Measurements from ENCODE around the gene DOCK9. TPM values are rescaled to one million over a fixed set of nuclear protein-coding genes. Genes with fewer than 3 reads are reported as not detected.

The DOCK9 gene
- polyA plus RNA-seq, 4 donors: 53.0 to 71.7 (median 58.7) TPM

DNA sequence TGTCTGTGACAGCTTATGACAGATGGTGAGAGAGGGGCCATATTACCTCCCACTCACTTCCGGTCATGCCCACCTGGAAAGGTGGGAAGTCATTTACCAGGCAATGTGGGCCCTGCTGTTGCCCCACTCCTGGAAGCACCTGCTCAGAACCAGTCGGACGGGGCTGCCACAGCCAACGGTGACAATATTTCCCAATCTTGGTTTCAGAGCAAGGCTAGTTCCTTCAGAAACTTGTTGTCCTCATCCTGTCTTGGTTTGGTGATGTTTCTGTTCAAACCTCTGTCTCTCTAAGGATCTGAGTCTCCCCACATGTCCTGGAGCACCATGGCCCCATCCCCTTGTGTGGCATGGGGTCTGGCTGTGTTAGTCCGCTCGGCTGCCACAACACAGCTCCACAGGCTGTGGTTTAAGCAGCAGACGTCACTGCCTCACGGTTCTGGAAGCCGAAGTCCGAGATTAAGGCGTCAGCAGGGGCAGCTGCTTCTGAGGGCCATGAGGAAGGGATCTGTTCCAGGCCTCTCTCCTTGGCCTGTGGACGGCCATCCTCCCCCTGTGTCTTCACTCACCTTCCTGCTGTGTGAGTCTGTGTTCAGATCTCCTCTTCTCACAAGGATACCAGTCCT lies 193.9 kb downstream of the DOCK9 start:
- DNase-seq (ENCODE audit: low read depth in 4 of 4, low spot score in 2 of 4): no peak

DNA sequence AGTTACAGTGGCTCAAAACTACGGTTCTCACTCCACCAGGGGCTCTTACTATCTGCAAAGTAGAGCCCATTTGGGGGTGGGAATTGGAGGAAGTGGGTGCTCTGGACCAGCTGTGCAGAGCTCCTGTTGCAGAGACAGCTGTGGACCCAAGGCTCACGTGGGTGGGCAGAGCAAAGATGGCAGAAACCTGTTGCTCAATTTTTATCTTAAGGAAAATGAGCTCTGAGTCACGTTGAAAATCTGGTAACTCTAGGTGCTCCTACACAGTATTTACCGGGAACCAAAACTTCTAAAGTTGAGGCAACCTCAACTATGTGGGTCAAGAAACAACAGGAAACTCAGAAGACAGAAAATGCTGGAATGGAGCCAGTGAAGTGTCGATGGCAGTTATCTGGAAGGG lies 195.2 kb downstream of the DOCK9 start:
- no peak for DNase-seq (ENCODE audit: low read depth in 4 of 4, low spot score in 2 of 4)

DNA sequence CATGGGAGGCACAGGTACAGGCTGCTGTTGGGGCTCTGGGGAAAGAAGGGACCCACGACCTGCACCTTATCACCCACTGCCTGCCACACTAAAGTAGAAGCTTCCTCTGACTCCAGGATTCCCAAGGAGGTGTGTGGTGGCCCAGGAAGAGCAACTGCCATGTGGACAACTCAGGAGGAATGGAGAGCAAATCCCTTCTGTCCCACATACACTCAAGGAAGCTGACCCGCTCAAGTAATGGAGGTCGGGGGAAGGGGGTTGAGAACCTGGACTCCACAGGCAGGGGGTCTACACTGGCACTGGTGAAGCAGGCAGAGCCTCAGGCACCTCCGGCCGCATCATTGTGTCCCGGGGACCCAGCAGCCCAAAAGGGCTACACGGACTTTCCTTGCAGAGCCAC lies 196.0 kb downstream of the DOCK9 start:
- no peak for DNase-seq (ENCODE audit: low read depth in 4 of 4, low spot score in 2 of 4)

DNA sequence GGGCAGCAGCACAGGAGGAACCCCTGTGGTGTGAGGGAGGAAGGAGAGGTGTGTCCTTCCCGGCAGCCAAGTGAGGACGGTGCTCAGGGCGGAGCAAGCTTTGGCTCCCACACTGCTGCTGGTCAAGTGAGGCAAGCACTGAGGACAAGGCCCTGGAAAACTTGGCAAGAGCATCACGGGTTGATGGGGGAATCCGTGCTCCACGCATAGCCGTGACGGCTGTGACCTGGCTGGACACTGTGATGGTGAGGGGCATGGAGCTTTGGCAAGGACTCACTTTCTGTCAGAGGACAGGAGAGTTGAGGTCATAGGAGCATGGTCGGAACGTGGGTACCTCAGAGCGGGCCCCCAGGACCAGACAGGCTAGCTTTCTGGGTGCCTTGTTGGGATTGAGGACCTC lies 196.4 kb downstream of the DOCK9 start:
- DNase-seq (ENCODE audit: low read depth in 4 of 4, low spot score in 2 of 4): no peak

DNA sequence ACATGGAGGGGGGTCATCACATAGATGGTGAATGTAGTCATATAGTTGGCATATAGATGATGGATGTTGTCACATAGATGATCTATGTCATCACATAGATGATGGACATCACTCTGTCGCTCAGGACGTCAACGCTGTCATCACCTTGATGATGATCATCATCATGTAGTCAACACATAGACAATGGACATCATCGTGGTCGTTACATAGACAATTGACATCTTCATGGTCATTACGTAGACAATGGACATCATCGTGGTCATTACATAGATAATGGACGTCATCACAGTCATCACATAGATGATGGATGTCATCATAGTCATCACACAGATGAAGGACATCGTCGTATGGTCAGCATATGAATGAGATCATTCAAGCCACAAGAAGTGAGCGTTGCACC lies 196.8 kb downstream of the DOCK9 start:
- no peak for DNase-seq (ENCODE audit: low read depth in 4 of 4, low spot score in 2 of 4)

DNA sequence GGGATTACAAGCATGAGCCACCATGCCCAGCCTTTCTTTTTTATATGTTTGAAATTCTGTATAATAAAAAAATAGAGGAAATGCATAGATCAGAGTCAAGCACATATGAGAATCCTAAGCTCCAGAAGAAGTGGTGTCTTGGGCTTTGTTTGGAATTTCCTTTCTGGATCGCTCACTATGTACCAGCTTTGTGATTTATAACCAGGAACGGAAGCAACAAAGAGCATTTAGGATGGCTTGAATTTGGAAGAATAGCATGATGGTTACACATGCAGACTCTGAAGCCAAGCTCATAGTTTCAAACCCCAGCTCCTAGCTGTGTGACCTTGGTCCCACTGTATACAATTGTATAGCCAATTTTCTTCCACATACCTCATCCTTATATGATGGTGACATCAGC lies 197.4 kb downstream of the DOCK9 start:
- DNase-seq (ENCODE audit: low read depth in 4 of 4, low spot score in 2 of 4): no peak

DNA sequence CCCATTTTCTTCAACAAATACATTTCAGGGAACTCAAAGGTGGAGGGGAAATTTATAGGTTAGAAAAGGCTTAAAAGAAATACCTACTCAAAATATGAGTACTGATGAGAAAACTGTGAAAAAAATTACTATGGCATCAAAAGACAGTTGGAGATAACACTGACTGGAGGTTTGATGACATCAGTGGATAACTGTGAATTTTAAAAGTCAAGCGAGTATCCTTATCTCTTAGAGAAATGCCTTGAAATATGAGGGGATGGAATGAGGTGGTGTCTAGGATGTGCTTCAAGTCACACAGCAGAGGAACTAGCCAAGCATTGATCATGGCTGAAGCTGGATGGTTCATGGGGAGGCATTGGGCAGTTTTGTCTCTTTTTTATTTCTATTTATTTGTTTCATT lies 198.2 kb downstream of the DOCK9 start:
- DNase-seq (ENCODE audit: low read depth in 4 of 4, low spot score in 2 of 4): no peak

DNA sequence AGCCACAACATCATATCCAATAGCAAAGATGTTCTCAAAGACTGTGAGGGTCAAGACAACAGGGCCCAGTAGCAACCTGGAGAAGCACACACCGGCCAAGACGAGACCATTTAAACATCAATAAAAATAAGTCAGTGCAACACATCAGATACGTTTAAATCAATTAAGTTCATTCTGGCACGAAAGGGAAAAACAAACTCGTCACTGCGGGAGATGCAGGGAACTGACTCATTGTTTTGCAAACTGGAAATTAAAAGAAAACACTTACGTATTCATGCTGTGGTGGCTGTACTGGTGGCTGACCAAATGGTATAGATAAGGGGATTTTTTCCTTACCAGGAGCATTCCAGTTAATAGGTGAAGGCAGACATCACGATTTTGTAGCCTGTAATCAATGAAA lies 199.1 kb downstream of the DOCK9 start:
- DNase-seq (ENCODE audit: low read depth in 4 of 4, low spot score in 2 of 4): no peak

DNA sequence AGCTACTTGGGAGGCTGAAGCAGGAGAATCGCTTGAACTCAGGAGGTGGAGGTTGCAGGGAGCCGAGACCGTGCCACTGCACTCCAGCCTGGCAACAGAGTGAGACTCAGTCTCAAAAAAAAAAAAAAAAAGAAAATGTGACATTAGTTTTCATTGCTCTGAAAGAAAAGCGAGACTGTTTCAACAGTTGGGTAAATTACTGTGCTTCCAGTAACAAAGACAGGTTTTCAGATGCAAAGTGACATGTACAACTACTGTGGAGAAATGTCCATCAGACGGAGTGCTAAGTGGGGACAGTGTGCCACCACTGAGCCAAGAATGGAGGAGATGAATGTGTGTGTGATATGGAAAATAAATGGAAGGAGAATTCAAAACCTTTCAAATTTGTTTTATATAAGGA lies 201.2 kb downstream of the DOCK9 start:
- no peak for DNase-seq (ENCODE audit: low read depth in 4 of 4, low spot score in 2 of 4)

DNA sequence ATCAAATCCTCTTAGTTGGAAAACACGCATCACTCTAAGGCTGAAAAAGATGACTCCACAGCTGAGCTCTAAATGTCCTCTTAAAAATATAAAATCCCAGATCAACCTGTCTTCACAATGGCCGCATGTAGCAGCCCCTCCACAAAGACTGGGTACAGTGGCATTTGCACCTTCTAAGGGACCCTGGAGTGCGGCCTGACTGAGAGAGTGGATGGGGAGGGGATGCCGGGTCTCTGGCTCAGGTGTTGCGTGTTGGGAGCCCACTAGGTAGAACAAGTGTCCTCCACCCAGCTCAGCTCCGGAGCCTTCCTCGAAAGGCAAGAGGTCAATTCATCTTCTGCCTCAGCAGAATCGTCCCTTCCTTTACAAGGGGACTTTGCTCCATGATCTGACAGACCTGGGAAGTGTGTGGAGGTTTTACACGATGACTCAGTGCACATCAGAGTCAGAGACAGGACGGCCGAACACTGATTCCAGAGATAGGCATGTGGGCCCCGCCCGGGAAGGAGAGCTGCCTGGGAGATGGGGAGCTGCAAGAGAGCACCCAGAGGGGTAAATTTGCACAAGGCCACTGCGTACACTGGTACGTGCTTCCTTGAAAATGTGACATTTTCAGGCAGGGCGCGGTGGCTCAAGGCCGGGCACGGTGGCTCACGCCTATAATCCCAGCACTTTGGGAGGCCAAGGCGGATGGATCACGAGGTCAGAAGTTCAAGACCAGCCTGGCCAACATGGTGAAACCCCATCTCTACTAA lies 201.8 kb downstream of the DOCK9 start:
- DNase-seq (ENCODE audit: low read depth in 4 of 4, low spot score in 2 of 4): no peak

DNA sequence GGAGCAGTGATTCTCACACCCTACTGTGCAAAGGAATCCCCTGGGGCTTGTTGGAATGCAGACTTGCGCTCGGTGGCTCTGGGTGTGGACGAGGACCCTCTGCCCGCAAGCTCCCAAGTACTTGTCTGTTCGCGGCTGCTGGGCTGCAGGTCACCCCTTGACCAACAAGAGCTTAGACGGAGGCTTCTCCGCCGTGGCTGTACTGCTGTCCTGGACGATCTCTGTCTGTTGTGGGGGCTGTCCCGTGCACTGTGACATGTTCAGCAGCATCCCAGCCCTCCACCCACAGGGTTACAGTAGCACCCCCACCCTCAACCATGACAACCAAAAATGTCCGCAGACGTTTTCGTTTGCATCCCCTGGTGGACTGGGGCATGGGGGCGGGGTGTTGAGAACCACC lies 202.5 kb downstream of the DOCK9 start:
- no peak for DNase-seq (ENCODE audit: low read depth in 4 of 4, low spot score in 2 of 4)

DNA sequence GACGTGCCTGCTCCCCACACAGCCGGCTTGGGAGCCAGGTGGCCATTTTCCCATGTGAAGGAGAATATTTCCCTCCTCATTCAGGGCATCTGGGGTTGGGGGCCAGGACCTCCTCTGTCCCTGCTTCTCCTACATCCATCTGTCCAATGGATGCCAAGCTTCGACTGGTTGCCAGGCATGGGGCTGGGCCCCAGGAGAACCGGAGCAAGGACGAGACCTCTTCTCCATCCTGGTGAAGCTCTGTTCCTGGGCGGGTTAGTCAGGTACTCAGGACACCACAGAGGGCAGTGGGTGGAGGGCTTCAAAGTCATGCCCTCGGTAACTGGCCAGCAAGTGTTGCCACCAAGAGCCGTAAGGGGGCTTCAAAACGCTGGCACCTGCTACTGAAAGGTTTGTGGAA lies 203.1 kb downstream of the DOCK9 start:
- DNase-seq (ENCODE audit: low read depth in 4 of 4, low spot score in 2 of 4): no peak

DNA sequence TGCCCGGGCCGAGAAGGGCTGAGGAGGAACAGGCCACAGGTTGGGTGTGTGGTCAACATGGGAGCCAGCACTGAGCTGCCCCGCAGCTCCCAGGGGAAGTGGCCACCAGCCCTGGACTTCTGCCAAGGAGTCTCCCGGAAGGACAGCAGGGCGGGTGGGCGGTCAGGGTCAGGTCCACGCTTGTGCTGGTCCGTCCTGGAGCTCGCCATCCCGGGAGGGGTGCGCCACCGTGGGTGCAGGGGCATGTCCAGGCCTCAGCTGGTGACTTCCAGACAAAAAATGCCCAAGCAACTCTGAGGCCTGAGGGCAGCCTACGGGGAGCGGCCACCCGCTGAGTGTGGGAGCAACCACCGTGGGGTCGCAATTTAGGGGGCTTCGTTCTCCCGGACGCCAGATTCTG lies 203.9 kb downstream of the DOCK9 start:
- DNase-seq (ENCODE audit: low read depth in 4 of 4, low spot score in 2 of 4): no peak

DNA sequence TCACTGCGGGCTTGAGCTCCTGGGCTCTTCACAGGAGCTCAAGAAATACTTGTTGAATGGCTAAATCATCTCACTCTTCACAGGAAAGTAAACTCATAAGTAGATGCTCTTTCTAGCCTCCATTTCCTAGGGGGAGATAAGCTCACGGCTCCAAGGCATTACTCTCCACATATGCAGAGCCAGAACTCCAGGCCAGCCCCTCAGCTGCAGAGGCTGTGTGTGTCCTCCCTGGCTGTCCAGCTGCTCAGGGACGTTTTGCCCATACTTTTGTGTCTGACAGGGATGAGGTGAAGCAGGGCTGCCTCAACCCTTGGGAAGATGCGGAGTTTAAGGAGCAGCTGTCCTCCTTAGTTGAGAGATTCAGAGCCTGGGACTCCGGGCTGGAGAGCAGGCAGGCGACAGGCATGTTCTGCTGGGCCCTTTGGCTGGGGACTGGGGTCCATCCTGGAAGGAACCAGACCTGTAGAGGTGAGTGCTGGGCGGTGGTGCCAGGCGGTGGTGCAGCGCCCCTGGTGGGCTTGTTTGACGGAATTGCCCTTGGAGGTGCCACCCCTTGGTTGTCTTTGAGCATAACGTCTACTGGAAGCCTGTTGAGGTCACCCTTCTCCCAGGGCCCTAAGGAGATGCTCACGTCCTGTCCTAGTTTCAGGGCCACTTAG lies 204.9 kb downstream of the DOCK9 start:
- no peak for DNase-seq (ENCODE audit: low read depth in 4 of 4, low spot score in 2 of 4)

DNA sequence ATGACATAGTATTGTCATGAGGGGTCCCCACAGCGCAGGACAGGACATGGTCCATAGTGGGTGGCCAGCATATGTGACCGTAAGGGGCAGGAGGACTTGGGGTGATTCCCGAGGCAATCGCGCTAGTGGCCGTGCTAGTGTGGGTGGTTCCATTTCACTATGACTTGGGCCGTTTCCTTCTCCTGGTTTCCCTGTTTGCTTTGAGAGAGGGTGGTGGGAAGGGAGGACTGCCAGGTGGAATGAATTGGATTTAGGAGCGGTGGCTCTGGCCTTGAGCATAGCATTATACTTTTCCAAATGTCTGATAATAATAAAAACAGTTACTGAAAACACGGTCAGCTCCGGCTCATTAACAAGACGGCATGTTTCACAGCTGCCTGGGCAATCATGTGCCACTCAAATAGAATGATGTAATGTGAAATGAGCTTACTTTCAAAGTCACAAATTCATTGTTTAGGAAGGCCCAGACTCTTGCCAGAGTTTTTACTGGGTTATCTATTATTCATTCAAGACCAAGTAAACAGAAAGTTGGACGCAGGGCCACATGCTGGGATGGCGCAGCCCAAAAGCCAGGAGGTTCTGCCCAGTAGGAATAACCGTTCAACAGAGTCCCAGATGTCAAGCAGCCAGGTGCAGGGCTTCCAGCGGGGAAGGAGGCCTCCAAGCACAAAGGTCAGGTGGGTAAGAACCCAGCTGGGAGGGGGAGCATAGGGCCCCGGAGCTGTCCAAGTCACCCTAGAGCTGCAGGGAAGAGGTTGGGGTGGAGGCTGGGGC lies 205.8 kb downstream of the DOCK9 start:
- DNase-seq (ENCODE audit: low read depth in 4 of 4, low spot score in 2 of 4): no peak

DNA sequence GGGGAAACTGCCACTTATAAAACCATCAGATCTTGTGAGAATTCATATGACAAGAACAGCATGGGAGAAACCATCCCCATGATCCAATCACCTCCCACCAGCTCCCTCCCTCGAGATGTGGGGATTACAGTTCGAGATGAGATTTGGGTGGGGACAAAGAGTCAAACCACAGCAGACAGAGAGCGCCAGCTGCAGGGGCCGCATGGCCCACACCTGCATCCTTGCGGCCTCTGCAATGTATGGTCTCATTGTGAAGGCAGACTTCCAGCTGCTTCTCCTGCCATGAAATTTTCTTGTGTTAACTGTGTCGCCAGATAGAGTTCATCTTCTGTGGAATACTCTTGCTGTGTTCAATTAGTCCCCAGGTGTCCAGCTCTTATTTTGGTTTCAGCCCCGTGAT lies 208.1 kb downstream of the DOCK9 start:
- DNase-seq (ENCODE audit: low read depth in 4 of 4, low spot score in 2 of 4): no peak

DNA sequence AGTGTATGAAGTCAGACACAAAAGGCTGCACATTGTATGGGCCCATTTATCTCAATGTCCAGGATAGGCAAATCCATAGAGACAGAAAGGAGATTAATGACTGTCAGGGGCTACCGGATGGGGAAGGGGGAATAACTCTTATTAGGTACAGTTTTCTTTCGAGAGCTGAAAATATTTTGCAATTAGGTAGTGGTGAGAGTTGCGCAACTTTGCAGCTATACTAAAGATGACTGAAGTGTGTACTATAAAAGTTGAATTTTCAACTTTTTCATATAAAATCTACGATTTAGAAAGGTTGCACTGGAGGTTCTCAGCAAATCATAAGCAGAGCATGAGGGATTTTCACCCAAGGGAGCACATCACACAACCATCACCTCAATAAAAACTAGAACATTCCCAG lies 209.3 kb downstream of the DOCK9 start:
- no peak for DNase-seq (ENCODE audit: low read depth in 4 of 4, low spot score in 2 of 4)

DNA sequence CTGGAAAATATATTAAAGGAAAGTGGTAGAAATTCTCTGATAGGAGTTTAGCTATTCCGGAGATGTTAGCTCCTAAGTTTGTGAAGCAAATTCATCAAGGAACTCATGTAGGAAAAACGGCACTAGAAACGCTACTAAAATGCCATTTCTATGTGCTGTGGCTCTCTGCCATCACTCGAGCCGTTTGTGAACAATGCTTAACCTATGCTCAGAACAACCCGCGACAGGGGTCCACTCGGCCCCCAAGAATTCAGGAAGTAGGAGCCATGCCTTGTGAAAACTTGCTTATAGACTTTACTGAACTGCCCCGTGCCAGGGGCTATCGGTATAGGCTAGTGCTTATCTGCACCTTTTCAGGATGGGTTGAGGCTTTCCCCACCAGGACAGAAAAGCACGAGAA lies 211.2 kb downstream of the DOCK9 start:
- DNase-seq (ENCODE audit: low read depth in 4 of 4, low spot score in 2 of 4): no peak

DNA sequence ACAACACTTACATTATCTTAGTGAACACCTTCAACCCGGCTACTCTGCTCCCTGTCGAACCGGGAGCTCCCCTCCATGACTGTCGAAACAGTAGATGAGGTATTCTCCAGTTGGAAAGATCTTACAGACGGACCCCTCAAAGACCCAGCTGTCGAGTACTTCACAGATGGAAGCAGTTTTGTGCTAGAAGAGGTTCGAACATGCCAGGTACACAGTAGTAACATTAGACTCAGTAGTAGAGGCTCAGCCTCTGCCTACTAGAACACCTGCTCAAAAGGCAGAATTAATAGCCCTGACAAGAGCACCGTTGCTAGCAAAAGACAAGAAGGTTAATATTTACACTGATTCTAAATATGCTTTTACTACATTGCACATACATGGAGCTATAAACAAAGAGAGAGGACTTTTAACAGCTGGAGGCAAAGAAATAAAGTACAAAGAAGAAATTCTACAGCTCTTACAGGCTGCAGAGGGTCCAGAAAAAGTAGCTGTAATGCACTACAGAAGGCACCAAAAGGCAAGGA lies 211.8 kb downstream of the DOCK9 start:
- no peak for DNase-seq (ENCODE audit: low read depth in 4 of 4, low spot score in 2 of 4)

DNA sequence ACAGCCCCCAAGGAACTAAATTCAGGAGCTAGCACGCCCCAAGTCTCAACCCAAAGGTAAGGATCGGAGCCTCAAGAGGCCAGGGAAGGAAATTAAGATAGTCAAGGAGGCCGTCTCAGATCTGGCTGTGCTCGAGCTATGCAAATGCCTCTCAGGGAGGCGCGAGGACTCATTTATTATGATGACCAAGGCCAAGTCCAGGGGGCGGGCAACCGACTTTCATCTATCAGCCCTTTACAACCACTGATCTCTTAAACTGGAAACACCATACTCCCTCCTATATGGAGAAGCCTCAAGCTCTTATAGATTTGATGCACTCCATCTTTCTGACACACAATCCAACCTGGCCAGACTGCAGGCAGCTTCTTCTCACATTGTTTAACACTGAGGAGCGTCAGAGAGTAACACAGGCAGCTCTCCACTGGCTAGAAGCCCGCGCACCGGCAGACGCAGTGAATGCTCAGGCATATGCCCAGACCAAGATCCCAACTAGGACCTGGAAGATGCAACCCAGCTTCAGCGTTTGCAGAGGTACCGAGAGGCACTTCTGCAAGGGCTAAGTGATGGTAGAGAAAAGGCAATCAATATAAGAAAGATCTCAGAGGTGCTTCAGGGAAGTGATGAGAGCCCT lies 215.8 kb downstream of the DOCK9 start:
- no peak for DNase-seq (ENCODE audit: low read depth in 4 of 4, low spot score in 2 of 4)

Data from left renal cortex interstitium (tissue), 4 donors.